Activated CD8-positive, alpha-beta T cell treated with anti-CD3 and anti-CD28 coated beads for 36 hours (primary cell): ENCODE measurements around the gene APOM. TPM values are rescaled to one million over a fixed set of nuclear protein-coding genes. Genes with fewer than 3 reads are reported as not detected.
A peak's percentile ranks its signal among the peaks of the same experiment; 100 is the strongest.

ENCODE experiments used
- ATAC-seq: fragments of 200-7000 bp; cut with Tn5 transposase; one replicate; pipeline ENCODE4 v1.10.0; 2021; ENCODE audit warnings: mild to moderate bottlenecking, moderate library complexity
- CTCF ChIA-PET: fragments of 350-600 bp; sonication (Branson Sonifier 250); formaldehyde crosslinking; loops from one replicate; lab custom pipeline; 2021; ENCODE audit warnings: antibody characterized with exemption; lab: Charles Lee
- POLR2A ChIA-PET: fragments of 350-600 bp; sonication (Branson Sonifier 250); formaldehyde crosslinking; loops from one replicate; lab custom pipeline; 2021; ENCODE audit warnings: antibody characterized with exemption; lab: Charles Lee
- DNase-seq: peaks from one replicate; pipeline ENCODE4 v3.0.0-alpha.2; 2020
- H3K27ac Mint-ChIP-seq: one replicate; pipeline ENCODE4 v1.8.0; 2021; ENCODE audit warnings: mild to moderate bottlenecking, mixed read lengths
- H3K27me3 Mint-ChIP-seq: one replicate; pipeline ENCODE4 v1.8.0; 2021; ENCODE audit warnings: mixed read lengths
- H3K36me3 Mint-ChIP-seq: one replicate; pipeline ENCODE4 v1.8.0; 2021; ENCODE audit warnings: low read depth, mixed read lengths
- H3K4me1 Mint-ChIP-seq: one replicate; pipeline ENCODE4 v1.8.0; 2021; ENCODE audit warnings: low read depth, mixed read lengths
- H3K4me3 Mint-ChIP-seq: one replicate; pipeline ENCODE4 v1.8.0; 2021; ENCODE audit warnings: mild to moderate bottlenecking, moderate library complexity, mixed read lengths
- H3K9me3 Mint-ChIP-seq: one replicate; pipeline ENCODE4 v1.8.0; 2021; ENCODE audit warnings: mixed read lengths
- intact Hi-C: fragments of 100-400 bp; cut with micrococcal nuclease; formaldehyde crosslinking; loops from one replicate; pipeline ENCODE4 v1.10.0; 2022
- total RNA-seq, 2 experiments: library from RNA; stranded (reverse); gene quantifications; one replicate each; pipeline ENCODE4 v1.2.3, GENCODE V29; 2021
- TF ChIP-seq, protein P1 (sequence below): fragments of 200-600 bp; IDR thresholded peaks from one replicate; pipeline ENCODE4 v1.8.0; 2022; ENCODE audit warnings: antibody characterized with exemption, mild to moderate bottlenecking

APOM gene
- total RNA-seq, 2 experiments from 2014 or later = 4.4 to 4.9 TPM

DNA sequence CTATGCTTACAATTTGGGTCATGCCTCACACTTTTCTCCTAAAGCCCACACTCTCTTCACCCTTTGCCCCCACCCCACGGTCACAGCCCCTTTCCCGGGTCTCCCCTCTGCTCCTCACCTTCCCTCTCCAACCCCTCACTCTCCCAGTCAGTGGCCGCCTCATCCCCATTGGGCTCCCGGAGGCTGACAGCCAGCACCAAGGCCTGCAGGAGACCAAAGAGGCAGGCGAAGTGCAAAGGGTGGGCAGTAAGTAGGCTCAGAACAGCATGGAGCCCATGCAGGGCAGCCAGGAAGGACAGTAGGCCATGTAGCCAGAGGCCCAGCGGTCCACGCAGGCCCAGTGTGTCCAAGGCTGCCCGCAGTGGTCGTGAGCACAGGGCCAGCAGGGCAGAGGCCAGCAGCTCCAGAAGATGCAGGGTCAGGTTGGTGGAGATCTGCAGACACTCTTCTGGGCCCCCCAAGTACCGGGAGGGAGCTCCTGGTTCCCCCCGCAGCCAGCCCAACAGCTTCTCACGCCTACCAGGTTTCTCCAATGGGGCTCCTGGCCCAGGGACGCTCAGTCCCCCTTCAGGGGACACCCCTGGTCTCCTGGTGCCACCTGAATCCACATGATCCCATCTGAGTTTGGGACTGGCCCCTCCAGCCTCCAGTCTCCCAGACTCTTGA, 3.4 kb downstream of the APOM start:
- Mint-ChIP-seq H3K9me3 (no peaks in the 10 kb centered on the region), H3K27ac (peak overlapping the region; percentile 95), H3K27me3 (no peaks in the 10 kb centered on the region), H3K36me3 (peaks cover 71% of the 10 kb centered on the region), H3K4me3 (peak overlapping the region; percentile 98), H3K4me1 (peaks cover 75% of the 10 kb centered on the region)
- intact Hi-C loops = no loop called here
- TF ChIP-seq, protein P1, sequence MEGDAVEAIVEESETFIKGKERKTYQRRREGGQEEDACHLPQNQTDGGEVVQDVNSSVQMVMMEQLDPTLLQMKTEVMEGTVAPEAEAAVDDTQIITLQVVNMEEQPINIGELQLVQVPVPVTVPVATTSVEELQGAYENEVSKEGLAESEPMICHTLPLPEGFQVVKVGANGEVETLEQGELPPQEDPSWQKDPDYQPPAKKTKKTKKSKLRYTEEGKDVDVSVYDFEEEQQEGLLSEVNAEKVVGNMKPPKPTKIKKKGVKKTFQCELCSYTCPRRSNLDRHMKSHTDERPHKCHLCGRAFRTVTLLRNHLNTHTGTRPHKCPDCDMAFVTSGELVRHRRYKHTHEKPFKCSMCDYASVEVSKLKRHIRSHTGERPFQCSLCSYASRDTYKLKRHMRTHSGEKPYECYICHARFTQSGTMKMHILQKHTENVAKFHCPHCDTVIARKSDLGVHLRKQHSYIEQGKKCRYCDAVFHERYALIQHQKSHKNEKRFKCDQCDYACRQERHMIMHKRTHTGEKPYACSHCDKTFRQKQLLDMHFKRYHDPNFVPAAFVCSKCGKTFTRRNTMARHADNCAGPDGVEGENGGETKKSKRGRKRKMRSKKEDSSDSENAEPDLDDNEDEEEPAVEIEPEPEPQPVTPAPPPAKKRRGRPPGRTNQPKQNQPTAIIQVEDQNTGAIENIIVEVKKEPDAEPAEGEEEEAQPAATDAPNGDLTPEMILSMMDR = no peak
- DNase-seq (no peak), ATAC-seq (no peak)
- ChIA-PET CTCF (no interaction called here), POLR2A (interaction anchor here (0.9 to 2.2 kb wide), 4 partner anchors 8 to 79 kb away, joined by 3 to 5 read pairs (median 4); partner anchors contain the start of gene ABHD16A)

DNA sequence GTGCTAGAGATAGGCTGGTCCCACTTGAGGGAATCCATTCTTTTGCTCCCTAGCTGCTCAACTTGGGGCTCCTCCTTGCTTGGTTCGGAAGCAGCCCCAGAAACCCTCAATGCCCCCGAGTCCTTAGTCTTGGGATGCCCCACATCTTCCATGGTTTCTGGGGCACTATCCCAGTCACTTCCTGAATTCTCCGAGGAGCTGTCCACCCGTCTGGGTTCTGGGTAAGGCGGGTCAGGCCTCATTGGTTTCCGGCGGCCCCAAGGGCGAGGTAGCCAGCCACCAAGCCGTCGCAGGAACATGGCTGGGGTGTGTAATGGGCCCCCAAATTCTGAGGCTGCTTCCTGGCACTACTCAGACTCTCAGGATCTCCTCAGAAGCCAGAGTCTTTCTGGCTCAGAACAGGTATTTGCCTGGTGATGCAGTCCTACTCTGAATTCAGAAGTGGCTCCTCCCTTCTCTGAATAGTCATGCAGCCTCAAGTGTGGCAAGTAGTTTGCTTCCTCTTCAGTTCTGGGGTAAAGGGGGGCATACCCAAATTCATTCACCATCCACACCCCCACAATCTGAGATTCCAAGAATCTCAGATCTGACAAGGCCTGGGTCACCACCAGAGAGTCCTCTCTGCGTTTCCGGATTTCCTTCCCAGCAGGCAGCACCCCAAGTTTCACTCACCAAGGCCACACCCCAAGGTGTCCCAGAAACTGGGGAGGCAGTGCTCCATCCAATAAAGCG, 4.1 kb downstream of the APOM start:
- ChIA-PET POLR2A (interaction anchor here (0.9 to 8.5 kb wide), 8 partner anchors 7 to 180 kb away, joined by 3 to 160 read pairs (median 3); partner anchors contain the start of genes APOM, BAG6 and NCR3), CTCF (interaction anchor here (1.0 kb wide), 1 partner anchor 170 kb away, joined by 4 read pairs; no protein-coding TSS in a partner anchor)
- Mint-ChIP-seq H3K9me3 (no peaks in the 10 kb centered on the region), H3K27me3 (no peaks in the 10 kb centered on the region), H3K4me1 (peaks cover 81% of the 10 kb centered on the region), H3K36me3 (peaks cover 78% of the 10 kb centered on the region), H3K4me3 (peak overlapping the region; percentile 98), H3K27ac (peak overlapping the region; percentile 95)
- ATAC-seq (peak; percentile 71), DNase-seq (peak; percentile 57)
- TF ChIP-seq, protein P1 = no peak
- intact Hi-C loops = loop anchor here (10.0 kb wide), 2 partner anchors 115 to 175 kb away; partner anchors contain the start of genes ATP6V1G2, DDX39B and NFKBIL1

DNA sequence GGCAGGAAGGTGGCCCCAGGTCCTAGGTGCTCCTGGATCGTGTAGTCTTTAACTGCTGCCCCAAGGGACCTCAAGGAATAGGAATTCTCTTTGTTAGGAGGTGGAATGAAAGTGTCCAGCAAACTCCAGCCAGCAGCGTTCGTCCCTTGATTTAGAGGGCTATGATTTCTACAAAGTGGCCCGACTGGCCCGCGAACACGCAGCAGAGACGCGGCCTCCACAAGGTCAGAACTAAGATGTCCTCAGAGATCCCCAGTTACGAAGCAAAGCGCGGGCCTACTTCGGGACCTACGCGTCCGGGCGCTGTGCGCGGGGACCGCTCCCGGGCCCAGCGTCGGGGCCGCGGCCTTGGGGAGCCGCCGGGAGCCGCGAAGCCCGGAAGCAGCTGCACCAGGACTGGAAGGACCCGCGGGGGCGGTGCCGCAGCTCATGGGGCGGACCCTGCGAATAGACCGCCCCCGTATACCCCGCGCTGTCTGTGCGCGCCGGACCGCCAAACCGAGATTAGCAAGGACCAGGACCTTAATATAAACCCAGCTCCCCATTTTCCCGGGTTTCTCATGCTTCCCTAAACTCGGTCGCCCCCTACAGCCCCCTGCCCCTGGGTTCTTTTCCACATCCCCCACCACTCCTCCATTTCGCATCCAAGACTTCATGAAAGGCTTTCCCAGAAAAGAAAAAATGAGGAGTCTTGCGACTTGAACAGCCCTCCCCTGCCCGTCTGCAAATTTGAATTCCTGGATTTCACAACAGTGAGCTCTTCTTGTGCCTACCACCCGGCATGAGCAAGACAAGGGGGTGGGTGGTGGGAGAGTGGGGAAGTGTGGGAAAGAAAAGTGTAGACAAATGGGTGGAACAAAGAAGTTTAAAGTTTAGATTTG, 4.9 kb downstream of the APOM start, which contains the start of gene C6orf47:
Gene C6orf47 (minus strand): TSS at position 398 of the 881 bp plus-strand sequence. CDS start 831 bp downstream, outside the sequence.
- TF ChIP-seq, protein P1 = no peak
- peaks cover 76% of the 10 kb centered on the region for H3K36me3 Mint-ChIP-seq
- peak within 1 kb of the TSS; percentile 98 for H3K4me3 Mint-ChIP-seq
- ChIA-PET POLR2A (interaction anchor here (0.7 to 8.5 kb wide), 16 partner anchors 8 to 311 kb away, joined by 3 to 160 read pairs (median 4); partner anchors contain the start of genes ABHD16A, APOM, BAG6 and DDX39B), CTCF (interaction anchor here (1.0 to 1.8 kb wide), 6 partner anchors 7 to 169 kb away, joined by 3 to 5 read pairs (median 4); partner anchors contain the start of gene BAG6)
- peak within 1 kb of the TSS; percentile 95 for H3K27ac Mint-ChIP-seq
- H3K9me3 Mint-ChIP-seq = no peaks in the 10 kb centered on the region
- H3K27me3 Mint-ChIP-seq = no peaks in the 10 kb centered on the region
- DNase-seq (peak; percentile 86), ATAC-seq (peak; percentile 49)
- peaks cover 77% of the 10 kb centered on the region for H3K4me1 Mint-ChIP-seq
- intact Hi-C loops = loop anchor here (10.0 kb wide), 2 partner anchors 116 to 174 kb away; partner anchors contain the start of genes ATP6V1G2, DDX39B and NFKBIL1

DNA sequence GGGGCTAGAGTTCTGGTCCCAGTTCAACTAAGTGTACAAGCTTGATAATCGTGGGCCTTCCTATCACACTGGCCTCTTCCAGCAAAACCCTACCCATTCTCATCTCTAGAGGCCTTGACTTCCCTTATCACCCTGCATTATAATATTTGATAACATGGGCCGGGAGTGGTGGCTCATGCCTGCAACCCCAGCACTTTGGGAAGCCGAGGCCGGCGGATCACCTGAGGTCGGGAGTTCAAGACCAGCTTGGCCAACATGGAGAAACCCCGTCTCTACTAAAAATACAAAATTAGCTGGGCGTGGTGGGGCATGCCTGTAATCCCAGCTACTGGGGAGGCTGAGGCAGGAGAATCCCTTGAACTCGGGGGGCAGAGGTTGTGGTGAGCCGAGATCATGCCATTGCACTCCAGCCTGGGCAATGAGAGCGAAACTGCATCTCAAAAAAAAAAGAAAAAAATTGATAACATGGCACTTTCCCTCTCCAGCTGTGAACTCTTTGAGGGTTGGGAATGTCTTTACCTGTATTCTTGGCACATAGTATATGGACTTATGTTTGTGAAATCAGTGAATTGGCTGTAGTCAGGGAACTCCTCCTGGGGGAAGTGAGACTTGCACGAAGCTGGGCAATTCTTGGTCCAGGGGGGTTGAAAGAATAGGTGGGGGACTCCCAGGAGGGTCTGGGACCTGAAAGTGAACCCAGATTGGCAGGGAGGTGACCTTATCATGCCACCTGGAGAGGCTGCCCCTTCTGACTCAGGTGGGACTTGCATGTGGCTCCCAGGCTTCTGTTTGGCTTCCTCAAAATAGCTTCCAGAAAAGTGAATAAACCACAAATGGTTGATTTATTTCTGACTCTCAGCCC, 5.8 kb downstream of the APOM start:
- Mint-ChIP-seq H3K27ac (peak overlapping the region; percentile 74), H3K4me1 (peaks cover 72% of the 10 kb centered on the region), H3K27me3 (no peaks in the 10 kb centered on the region), H3K36me3 (peaks cover 76% of the 10 kb centered on the region), H3K4me3 (peak overlapping the region; percentile 98), H3K9me3 (no peaks in the 10 kb centered on the region)
- intact Hi-C loops = loop anchor here (10.0 kb wide), 2 partner anchors 117 to 173 kb away; partner anchors contain the start of genes ATP6V1G2, DDX39B and NFKBIL1
- TF ChIP-seq, protein P1 = no peak
- POLR2A ChIA-PET = interaction anchor here (0.7 to 8.5 kb wide), 17 partner anchors 8 to 310 kb away, joined by 3 to 160 read pairs (median 3); partner anchors contain the start of genes ABHD16A, APOM, BAG6 and DDX39B
- no peak for ATAC-seq
- no peak for DNase-seq
- CTCF ChIA-PET = interaction anchor here (1.0 to 1.8 kb wide), 7 partner anchors 8 to 169 kb away, joined by 3 to 5 read pairs (median 4); partner anchors contain the start of gene BAG6
